H1 (cell line): ENCODE data around the gene SSTR1. TPM values are rescaled to one million over a fixed set of nuclear protein-coding genes. Genes with fewer than 3 reads are reported as not detected.
A peak's percentile ranks its signal among the peaks of the same experiment; 100 is the strongest.

Experiments used
- ASH2L ChIP-seq: fragments of 200-600, 300-600 bp; sonication (generic); IDR thresholded peaks from one replicate; pipeline ENCODE4 v1.7.1; 2017; ENCODE audit warnings: low read length
- CBX8 ChIP-seq: fragments of 300-800, 300-1000 bp; sonication (generic); IDR thresholded peaks from 2 replicates; pipeline ENCODE4 v1.7.1; 2016; ENCODE audit warnings: low read depth, low read length, borderline replicate concordance
- CHD1 ChIP-seq: IDR thresholded peaks from 2 replicates; pipeline ENCODE4 v1.6.1; 2012; ENCODE audit warnings: low read depth, low read length, improper control_type of control experiment
- GABPA ChIP-seq: IDR thresholded peaks from 2 replicates; pipeline ENCODE4 v1.6.1; 2011; ENCODE audit warnings: mild to moderate bottlenecking, low read length, moderate library complexity, borderline replicate concordance; ENCODE audit not compliant: insufficient read depth
- GTF2F1 ChIP-seq: IDR thresholded peaks from 2 replicates; pipeline ENCODE4 v1.6.1; 2012; ENCODE audit warnings: low read depth, low read length, improper control_type of control experiment, borderline replicate concordance
- MAFK ChIP-seq: IDR thresholded peaks from 2 replicates; pipeline ENCODE4 v1.6.1; 2012; ENCODE audit warnings: low read depth, mild to moderate bottlenecking, improper control_type of control experiment, low read length
- NANOG ChIP-seq: IDR thresholded peaks from 2 replicates; pipeline ENCODE4 v1.6.1; 2011; ENCODE audit warnings: low read length, low read depth, mild to moderate bottlenecking, inconsistent platforms; ENCODE audit not compliant: insufficient read depth, poor library complexity, severe bottlenecking
- POLR2A ChIP-seq, 2 experiments: IDR thresholded peaks; 1 replicate in 1 of 2; 2 replicates in 1 of 2; pipeline ENCODE4 v1.6.1; 2011; ENCODE audit warnings: low read depth in 2 of 2, low read length in 2 of 2, mild to moderate bottlenecking in 2 of 2; ENCODE audit errors: control extremely low read depth in 1 of 2
- RXRA ChIP-seq: IDR thresholded peaks from 2 replicates; pipeline ENCODE4 v1.6.1; 2011; ENCODE audit warnings: low read depth, mild to moderate bottlenecking, low read length, moderate library complexity; ENCODE audit not compliant: insufficient read depth
- SIRT6 ChIP-seq: IDR thresholded peaks from one replicate; pipeline ENCODE4 v1.7.1; 2012; ENCODE audit warnings: low read length, inconsistent platforms
- polyA plus RNA-seq, 7 experiments: library from polyadenylated mRNA; depleted of rRNA in 3 of 7; stranded (reverse) in 5 of 7; unstranded in 2 of 7; fragments of >200 nt in 5 of 7; fragments of 200-250 nt in 2 of 7; gene quantifications; 1 replicate in 5 of 7; 2 replicates in 1 of 7; 4 replicates in 1 of 7; pipeline versions ENCODE4 v1.2.1 to v1.2.3, GENCODE V29; 2011 to 2013; ENCODE audit warnings: missing spikeins in 2 of 7, mixed read lengths in 2 of 7
- total RNA-seq: library from RNA; stranded (reverse); fragmentation: NEBNext Ultra II Directional; extraction: Animal tissue kit (Norgen Biotek cat#: 25700); gene quantifications from 2 replicates; pipeline ENCODE4 v1.2.1, GENCODE V29; 2021
- TF ChIP-seq, protein P1 (sequence below): fragments of 300-600 bp; sonication (generic); IDR thresholded peaks from 2 replicates; pipeline ENCODE4 v1.7.1; 2012; ENCODE audit warnings: low read length, moderate library complexity, mild to moderate bottlenecking, inconsistent platforms; ENCODE audit not compliant: insufficient replicate concordance

Gene SSTR1
- total and polyA plus RNA-seq, 2 of the 8 experiments (the other 6 are each of a cell fraction or from before 2014, with no cell fraction given), result 0.82 to 0.93 TPM

DNA sequence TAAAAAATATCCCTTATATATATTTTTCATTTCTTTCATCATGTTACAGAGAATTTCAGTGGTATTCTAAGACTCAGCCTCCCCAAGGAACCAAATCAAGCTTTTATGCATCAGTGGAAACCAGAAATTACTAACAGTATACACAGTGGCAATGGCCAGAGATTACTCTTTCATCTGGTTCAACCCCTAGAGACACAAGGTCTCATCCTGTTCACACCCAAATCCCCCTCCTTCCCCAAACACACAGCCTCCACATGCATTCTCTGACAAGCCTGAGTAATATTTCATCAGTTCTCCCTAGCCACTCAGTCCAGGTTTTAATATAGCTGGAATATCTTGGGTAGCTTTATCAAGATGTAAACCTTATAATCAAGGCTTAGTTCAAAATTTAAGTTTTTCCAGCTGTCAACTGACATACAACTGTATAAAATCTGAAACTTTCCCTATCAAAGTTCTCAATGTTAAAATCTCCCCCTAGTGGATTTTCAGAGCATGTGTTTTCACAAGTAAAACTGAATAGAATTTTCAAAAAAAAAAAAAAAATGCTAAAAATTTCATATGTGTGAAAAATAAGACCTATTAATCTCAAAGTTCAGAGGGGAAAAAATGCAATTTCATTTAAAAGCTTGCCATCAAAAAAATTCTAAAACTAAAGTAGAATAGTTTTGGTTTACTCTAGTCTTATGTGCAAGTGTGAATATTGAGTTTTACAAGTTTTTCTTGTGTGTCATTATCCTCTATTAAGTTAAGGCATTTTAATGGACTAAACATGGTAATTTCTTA is 10.5 kb upstream of the SSTR1 start (continued):
- TF ChIP-seq CBX8 (no peak), NANOG (no peak), MAFK (no peak), GABPA (no peak), ASH2L (no peak), SIRT6 (no peak), CHD1 (no peak), POLR2A (IDR thresholded peaks at IDR 0.05; ENCODE audit: control extremely low read depth in 1 of 2, low read depth in 2 of 2, low read length in 2 of 2) (peak in 1 of 2 experiments; percentile 43; a peak in 1 of 3 replicates), GTF2F1 (no peak), RXRA (no peak)
- TF ChIP-seq, protein P1, sequence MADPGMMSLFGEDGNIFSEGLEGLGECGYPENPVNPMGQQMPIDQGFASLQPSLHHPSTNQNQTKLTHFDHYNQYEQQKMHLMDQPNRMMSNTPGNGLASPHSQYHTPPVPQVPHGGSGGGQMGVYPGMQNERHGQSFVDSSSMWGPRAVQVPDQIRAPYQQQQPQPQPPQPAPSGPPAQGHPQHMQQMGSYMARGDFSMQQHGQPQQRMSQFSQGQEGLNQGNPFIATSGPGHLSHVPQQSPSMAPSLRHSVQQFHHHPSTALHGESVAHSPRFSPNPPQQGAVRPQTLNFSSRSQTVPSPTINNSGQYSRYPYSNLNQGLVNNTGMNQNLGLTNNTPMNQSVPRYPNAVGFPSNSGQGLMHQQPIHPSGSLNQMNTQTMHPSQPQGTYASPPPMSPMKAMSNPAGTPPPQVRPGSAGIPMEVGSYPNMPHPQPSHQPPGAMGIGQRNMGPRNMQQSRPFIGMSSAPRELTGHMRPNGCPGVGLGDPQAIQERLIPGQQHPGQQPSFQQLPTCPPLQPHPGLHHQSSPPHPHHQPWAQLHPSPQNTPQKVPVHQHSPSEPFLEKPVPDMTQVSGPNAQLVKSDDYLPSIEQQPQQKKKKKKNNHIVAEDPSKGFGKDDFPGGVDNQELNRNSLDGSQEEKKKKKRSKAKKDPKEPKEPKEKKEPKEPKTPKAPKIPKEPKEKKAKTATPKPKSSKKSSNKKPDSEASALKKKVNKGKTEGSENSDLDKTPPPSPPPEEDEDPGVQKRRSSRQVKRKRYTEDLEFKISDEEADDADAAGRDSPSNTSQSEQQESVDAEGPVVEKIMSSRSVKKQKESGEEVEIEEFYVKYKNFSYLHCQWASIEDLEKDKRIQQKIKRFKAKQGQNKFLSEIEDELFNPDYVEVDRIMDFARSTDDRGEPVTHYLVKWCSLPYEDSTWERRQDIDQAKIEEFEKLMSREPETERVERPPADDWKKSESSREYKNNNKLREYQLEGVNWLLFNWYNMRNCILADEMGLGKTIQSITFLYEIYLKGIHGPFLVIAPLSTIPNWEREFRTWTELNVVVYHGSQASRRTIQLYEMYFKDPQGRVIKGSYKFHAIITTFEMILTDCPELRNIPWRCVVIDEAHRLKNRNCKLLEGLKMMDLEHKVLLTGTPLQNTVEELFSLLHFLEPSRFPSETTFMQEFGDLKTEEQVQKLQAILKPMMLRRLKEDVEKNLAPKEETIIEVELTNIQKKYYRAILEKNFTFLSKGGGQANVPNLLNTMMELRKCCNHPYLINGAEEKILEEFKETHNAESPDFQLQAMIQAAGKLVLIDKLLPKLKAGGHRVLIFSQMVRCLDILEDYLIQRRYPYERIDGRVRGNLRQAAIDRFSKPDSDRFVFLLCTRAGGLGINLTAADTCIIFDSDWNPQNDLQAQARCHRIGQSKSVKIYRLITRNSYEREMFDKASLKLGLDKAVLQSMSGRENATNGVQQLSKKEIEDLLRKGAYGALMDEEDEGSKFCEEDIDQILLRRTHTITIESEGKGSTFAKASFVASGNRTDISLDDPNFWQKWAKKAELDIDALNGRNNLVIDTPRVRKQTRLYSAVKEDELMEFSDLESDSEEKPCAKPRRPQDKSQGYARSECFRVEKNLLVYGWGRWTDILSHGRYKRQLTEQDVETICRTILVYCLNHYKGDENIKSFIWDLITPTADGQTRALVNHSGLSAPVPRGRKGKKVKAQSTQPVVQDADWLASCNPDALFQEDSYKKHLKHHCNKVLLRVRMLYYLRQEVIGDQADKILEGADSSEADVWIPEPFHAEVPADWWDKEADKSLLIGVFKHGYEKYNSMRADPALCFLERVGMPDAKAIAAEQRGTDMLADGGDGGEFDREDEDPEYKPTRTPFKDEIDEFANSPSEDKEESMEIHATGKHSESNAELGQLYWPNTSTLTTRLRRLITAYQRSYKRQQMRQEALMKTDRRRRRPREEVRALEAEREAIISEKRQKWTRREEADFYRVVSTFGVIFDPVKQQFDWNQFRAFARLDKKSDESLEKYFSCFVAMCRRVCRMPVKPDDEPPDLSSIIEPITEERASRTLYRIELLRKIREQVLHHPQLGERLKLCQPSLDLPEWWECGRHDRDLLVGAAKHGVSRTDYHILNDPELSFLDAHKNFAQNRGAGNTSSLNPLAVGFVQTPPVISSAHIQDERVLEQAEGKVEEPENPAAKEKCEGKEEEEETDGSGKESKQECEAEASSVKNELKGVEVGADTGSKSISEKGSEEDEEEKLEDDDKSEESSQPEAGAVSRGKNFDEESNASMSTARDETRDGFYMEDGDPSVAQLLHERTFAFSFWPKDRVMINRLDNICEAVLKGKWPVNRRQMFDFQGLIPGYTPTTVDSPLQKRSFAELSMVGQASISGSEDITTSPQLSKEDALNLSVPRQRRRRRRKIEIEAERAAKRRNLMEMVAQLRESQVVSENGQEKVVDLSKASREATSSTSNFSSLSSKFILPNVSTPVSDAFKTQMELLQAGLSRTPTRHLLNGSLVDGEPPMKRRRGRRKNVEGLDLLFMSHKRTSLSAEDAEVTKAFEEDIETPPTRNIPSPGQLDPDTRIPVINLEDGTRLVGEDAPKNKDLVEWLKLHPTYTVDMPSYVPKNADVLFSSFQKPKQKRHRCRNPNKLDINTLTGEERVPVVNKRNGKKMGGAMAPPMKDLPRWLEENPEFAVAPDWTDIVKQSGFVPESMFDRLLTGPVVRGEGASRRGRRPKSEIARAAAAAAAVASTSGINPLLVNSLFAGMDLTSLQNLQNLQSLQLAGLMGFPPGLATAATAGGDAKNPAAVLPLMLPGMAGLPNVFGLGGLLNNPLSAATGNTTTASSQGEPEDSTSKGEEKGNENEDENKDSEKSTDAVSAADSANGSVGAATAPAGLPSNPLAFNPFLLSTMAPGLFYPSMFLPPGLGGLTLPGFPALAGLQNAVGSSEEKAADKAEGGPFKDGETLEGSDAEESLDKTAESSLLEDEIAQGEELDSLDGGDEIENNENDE, result peak; percentile 80
